ENCODE data around the gene G3BP2. TPM values are rescaled to one million over a fixed set of nuclear protein-coding genes. Genes with fewer than 3 reads are reported as not detected.

G3BP2 gene
- total RNA-seq, 1 donor from 2014 or later: 204 TPM

DNA sequence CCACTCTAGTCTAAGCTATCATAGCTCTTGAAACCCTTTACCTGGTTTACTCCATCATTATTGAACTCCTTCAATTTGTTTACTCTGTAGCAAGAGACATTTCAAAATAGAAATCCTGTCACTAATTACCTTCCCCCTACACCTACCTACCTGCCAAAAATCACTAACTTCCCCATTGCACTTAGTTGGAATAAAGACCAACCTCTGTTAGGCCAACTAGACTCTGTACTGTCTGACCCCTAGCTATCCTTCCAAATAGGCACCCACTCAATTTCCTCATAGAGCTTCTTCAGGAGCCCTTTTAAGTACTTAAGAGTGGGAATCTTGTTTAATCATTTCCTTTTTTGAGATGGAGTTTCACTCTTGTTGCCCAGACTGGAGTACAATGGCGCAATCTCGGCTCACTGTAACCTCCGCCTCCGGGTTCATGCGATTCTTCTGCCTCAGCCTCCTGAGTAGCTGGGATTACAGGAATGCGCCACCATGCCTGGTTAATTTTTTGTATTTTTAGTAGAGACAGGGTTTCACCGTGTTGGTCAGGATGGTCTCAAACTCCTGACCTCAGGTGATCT, 34.0 kb downstream of the G3BP2 start:
- Histone ChIP-seq H3K4me3 (ENCODE audit: low read depth, low read length) (no peak overlapping the region), H3K27me3 (ENCODE audit: control insufficient read depth, insufficient read depth, low read length) (no peaks in the 10 kb centered on the region), H3K36me3 (ENCODE audit: control insufficient read depth, insufficient read depth, low read length) (no peaks in the 10 kb centered on the region)
- TF ChIP-seq, protein P1, sequence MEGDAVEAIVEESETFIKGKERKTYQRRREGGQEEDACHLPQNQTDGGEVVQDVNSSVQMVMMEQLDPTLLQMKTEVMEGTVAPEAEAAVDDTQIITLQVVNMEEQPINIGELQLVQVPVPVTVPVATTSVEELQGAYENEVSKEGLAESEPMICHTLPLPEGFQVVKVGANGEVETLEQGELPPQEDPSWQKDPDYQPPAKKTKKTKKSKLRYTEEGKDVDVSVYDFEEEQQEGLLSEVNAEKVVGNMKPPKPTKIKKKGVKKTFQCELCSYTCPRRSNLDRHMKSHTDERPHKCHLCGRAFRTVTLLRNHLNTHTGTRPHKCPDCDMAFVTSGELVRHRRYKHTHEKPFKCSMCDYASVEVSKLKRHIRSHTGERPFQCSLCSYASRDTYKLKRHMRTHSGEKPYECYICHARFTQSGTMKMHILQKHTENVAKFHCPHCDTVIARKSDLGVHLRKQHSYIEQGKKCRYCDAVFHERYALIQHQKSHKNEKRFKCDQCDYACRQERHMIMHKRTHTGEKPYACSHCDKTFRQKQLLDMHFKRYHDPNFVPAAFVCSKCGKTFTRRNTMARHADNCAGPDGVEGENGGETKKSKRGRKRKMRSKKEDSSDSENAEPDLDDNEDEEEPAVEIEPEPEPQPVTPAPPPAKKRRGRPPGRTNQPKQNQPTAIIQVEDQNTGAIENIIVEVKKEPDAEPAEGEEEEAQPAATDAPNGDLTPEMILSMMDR (IDR thresholded peaks at IDR 0.05; ENCODE audit: insufficient read depth, low read length, severe bottlenecking): no peak
- FAIRE-seq (no peak), DNase-seq (ENCODE audit: low read depth) (no peak)

DNA sequence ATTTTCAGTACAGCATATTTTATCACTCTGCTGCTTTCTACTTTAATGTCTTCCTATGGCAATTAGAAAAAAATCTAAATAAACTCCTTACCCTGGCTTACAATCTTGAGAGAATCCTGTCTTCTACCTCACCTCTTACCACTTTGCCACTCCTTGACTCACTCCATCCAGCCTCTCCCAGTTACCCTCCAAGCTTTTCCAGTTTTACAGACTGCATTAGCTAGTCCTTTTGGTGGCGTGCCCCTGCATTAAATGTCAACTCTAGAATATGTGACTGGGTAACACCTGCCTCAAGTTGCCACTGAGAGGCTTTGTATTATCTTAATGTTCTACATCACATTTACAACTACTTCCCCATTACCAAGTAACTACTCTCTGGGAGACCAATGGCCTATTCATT, 35.4 kb downstream of the G3BP2 start:
- Histone ChIP-seq H3K4me3 (ENCODE audit: low read depth, low read length) (no peak overlapping the region), H3K27me3 (ENCODE audit: control insufficient read depth, insufficient read depth, low read length) (no peaks in the 10 kb centered on the region), H3K36me3 (ENCODE audit: control insufficient read depth, insufficient read depth, low read length) (no peaks in the 10 kb centered on the region)
- TF ChIP-seq, protein P1 (IDR thresholded peaks at IDR 0.05; ENCODE audit: insufficient read depth, low read length, severe bottlenecking): no peak
- FAIRE-seq (no peak), DNase-seq (ENCODE audit: low read depth) (no peak)

DNA sequence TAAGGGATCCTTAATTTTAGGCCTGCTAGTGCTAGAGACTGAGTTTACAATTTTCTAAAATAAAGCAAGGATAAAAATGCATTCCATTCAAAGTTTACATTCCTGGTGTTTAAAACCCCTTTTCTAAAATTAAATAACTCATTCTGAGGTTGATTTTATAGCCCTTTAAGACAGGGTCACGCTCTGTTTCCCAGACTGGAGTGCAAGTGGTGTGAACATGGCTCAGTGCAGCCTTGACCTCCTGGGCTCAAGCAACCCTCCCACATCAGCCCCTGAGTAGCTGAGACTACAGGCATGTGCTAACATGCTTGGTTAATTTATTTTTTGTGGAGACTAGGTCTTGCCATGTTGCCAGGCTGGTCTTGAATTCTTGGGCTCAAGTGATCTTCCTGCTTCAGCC, 36.0 kb downstream of the G3BP2 start:
- TF ChIP-seq, protein P1 (IDR thresholded peaks at IDR 0.05; ENCODE audit: insufficient read depth, low read length, severe bottlenecking): no peak
- DNase-seq (ENCODE audit: low read depth) (peak; percentile 48), FAIRE-seq (no peak)
- Histone ChIP-seq H3K27me3 (ENCODE audit: control insufficient read depth, insufficient read depth, low read length) (no peaks in the 10 kb centered on the region), H3K36me3 (ENCODE audit: control insufficient read depth, insufficient read depth, low read length) (no peaks in the 10 kb centered on the region), H3K4me3 (ENCODE audit: low read depth, low read length) (no peak overlapping the region)

DNA sequence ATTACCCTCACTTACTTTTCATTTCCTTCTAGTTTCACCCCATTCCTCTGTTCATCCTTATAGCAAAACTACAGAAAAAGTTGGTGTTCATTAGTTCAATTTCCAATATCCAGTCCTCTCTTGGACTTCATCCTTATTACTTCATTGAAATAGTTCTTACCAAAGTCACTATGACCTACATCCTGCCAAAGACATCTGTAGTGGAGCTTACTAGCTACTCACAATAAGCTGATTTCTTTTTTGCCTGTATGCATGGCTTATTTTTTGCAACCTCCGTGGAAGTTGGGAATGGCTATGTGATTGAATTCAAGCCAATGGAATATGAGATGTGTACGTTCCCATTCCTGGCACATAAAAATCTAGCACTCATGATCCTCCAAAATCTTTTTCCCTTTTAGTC, 38.3 kb downstream of the G3BP2 start:
- FAIRE-seq (no peak), DNase-seq (ENCODE audit: low read depth) (no peak)
- Histone ChIP-seq H3K27me3 (ENCODE audit: control insufficient read depth, insufficient read depth, low read length) (no peaks in the 10 kb centered on the region), H3K36me3 (ENCODE audit: control insufficient read depth, insufficient read depth, low read length) (no peaks in the 10 kb centered on the region), H3K4me3 (ENCODE audit: low read depth, low read length) (no peak overlapping the region)
- TF ChIP-seq, protein P1 (IDR thresholded peaks at IDR 0.05; ENCODE audit: insufficient read depth, low read length, severe bottlenecking): no peak

DNA sequence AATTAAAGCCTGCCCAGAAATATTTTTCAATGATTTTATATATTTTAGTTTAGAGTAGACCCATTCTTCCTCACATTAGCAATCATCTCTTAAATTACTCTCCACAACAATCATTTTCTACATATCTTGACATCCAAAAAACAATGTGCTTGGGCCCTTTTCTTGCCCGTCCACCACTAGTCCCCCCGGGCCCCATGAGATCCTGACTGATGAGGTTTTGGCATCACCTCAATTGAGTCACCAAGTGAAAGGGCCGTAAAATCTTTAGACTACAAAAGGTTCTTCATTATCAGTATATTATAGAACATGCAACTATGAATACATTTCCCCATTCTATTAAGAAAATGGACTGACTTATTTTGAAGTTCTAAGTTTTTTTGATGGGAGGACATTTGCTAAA, 38.9 kb downstream of the G3BP2 start:
- TF ChIP-seq, protein P1 (IDR thresholded peaks at IDR 0.05; ENCODE audit: insufficient read depth, low read length, severe bottlenecking): no peak
- Histone ChIP-seq H3K4me3 (ENCODE audit: low read depth, low read length) (no peak overlapping the region), H3K27me3 (ENCODE audit: control insufficient read depth, insufficient read depth, low read length) (no peaks in the 10 kb centered on the region), H3K36me3 (ENCODE audit: control insufficient read depth, insufficient read depth, low read length) (no peaks in the 10 kb centered on the region)
- no peak for FAIRE-seq
- DNase-seq (ENCODE audit: low read depth): no peak

DNA sequence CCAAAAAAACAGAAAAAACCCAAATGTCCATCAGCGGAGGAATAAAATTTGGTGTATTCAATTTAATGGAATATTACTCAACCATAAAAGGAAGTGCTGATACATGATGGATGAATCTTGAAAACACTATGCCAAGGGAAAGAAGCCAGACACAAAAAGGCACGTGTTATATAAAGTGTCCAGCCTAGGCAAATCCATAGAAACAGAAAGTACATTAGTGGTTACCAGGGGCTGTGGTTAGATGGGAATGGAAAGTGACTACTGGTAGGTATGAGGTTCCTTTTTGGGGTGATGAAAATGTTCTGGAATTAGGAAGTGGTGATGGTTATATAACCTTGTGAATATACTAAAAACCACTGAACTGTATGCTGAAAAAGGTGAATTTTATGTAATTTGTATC, 39.4 kb downstream of the G3BP2 start:
- DNase-seq (ENCODE audit: low read depth) (peak; percentile 35), FAIRE-seq (no peak)
- Histone ChIP-seq H3K4me3 (ENCODE audit: low read depth, low read length) (no peak overlapping the region), H3K36me3 (ENCODE audit: control insufficient read depth, insufficient read depth, low read length) (no peaks in the 10 kb centered on the region), H3K27me3 (ENCODE audit: control insufficient read depth, insufficient read depth, low read length) (no peaks in the 10 kb centered on the region)
- TF ChIP-seq, protein P1 (IDR thresholded peaks at IDR 0.05; ENCODE audit: insufficient read depth, low read length, severe bottlenecking): no peak

Data from bronchial epithelial cell (primary cell).